GM10266 (cell line): ENCODE results near the gene GYPC.
"Not testable (repeated sequence)": the region's sequence is repeated elsewhere in the genome, so short reads cannot be mapped to it uniquely, and the experiment has no call there.

Source experiments
- DNase-seq: peaks from one replicate; pipeline ENCODE4 v3.0.0; 2012; ENCODE audit errors: extremely low spot score
- CTCF ChIP-seq: IDR thresholded peaks from 2 replicates; pipeline ENCODE4 v1.5.1; 2012; ENCODE audit warnings: mild to moderate bottlenecking, low read depth; ENCODE audit not compliant: control insufficient read depth, insufficient read depth; ENCODE audit errors: missing control alignments

Gene GYPC

GRCh38 chr2:126635281-126635680 lies 20.7 kb upstream of the GYPC start:
- no peak for DNase-seq
- TF ChIP-seq CTCF, result no peak

GRCh38 chr2:126635736-126636135 lies 20.2 kb upstream of the GYPC start:
- TF ChIP-seq CTCF, result no peak
- DNase-seq, result no peak

GRCh38 chr2:126637386-126637785 lies 18.6 kb upstream of the GYPC start:
- TF ChIP-seq CTCF, result no peak
- no peak for DNase-seq

GRCh38 chr2:126638746-126639145 lies 17.2 kb upstream of the GYPC start:
- DNase-seq, result no peak
- no peak for TF ChIP-seq CTCF

- no peak for TF ChIP-seq CTCF
- no peak for DNase-seq
Observed at GRCh38 chr2:126639276-126639675, 16.7 kb upstream of the GYPC start.

- DNase-seq, result not testable (repeated sequence)
Observed at GRCh38 chr2:126641294-126641693, 14.7 kb upstream of the GYPC start.

GRCh38 chr2:126642031-126642430 lies 13.9 kb upstream of the GYPC start:
- no peak for DNase-seq
- TF ChIP-seq CTCF, result no peak

- TF ChIP-seq CTCF, result no peak
- DNase-seq, result no peak
Observed at GRCh38 chr2:126643431-126643830, 12.5 kb upstream of the GYPC start.
